Stimulated activated naive CD8-positive, alpha-beta T cell treated with anti-CD3 and anti-CD28 coated beads, Interleukin-15, Interleukin-2, amounts not matched to agents 100 ng/mL and 50 ng/mL, for 24 hours (primary cell): ENCODE measurements around the gene PLA2G1B.
A peak's percentile ranks its signal among the peaks of the same experiment; 100 is the strongest.

Source experiments
- H3K27ac Mint-ChIP-seq: one replicate; pipeline ENCODE4 v1.8.0; 2021; ENCODE audit warnings: mild to moderate bottlenecking, mixed read lengths
- H3K27me3 Mint-ChIP-seq: one replicate; pipeline ENCODE4 v1.8.0; 2021; ENCODE audit warnings: mixed read lengths
- H3K36me3 Mint-ChIP-seq: one replicate; pipeline ENCODE4 v1.8.0; 2021; ENCODE audit warnings: low read depth, mixed read lengths
- H3K4me1 Mint-ChIP-seq: one replicate; pipeline ENCODE4 v1.8.0; 2021; ENCODE audit warnings: low read depth, mixed read lengths
- H3K4me3 Mint-ChIP-seq: one replicate; pipeline ENCODE4 v1.8.0; 2021; ENCODE audit warnings: mild to moderate bottlenecking, mixed read lengths
- H3K9me3 Mint-ChIP-seq: one replicate; pipeline ENCODE4 v1.8.0; 2021; ENCODE audit warnings: mixed read lengths

The PLA2G1B gene

GRCh38 chr12:120317224-120318105, 10.1 kb downstream of the PLA2G1B start:
- Mint-ChIP-seq H3K4me3 (peak overlapping the region; percentile 90), H3K36me3 (no peaks in the 10 kb centered on the region), H3K27ac (peak overlapping the region; percentile 93), H3K27me3 (no peaks in the 10 kb centered on the region), H3K4me1 (peaks cover 15% of the 10 kb centered on the region), H3K9me3 (no peaks in the 10 kb centered on the region)

- no peaks in the 10 kb centered on the region for H3K27me3 Mint-ChIP-seq
These were observed 10.8 kb downstream of the PLA2G1B start for GRCh38 chr12:120316798-120317223.

GRCh38 chr12:120314220-120314619, 13.4 kb downstream of the PLA2G1B start:
- H3K4me3 Mint-ChIP-seq: no peak overlapping the region
- peaks cover 15% of the 10 kb centered on the region for H3K4me1 Mint-ChIP-seq
- no peaks in the 10 kb centered on the region for H3K27me3 Mint-ChIP-seq
- no peaks in the 10 kb centered on the region for H3K9me3 Mint-ChIP-seq
- H3K27ac Mint-ChIP-seq: no peak overlapping the region
- no peaks in the 10 kb centered on the region for H3K36me3 Mint-ChIP-seq

More at GRCh38 chr12:120316798-120317223, 10.8 kb downstream of the PLA2G1B start:
- Mint-ChIP-seq H3K27ac (peak overlapping the region; percentile 93), H3K36me3 (no peaks in the 10 kb centered on the region), H3K4me3 (peak overlapping the region; percentile 90), H3K4me1 (peaks cover 15% of the 10 kb centered on the region), H3K9me3 (no peaks in the 10 kb centered on the region)

GRCh38 chr12:120301962-120302815, 25.4 kb downstream of the PLA2G1B start, which contains the start of gene SIRT4:
Gene SIRT4 (plus strand): TSS chr12:120302321. CDS start chr12:120303562, 1,241 bp downstream.
- Mint-ChIP-seq H3K27me3 (no peaks in the 10 kb centered on the region), H3K36me3 (no peaks in the 10 kb centered on the region), H3K27ac (peak within 1 kb of the TSS; percentile 91), H3K9me3 (no peaks in the 10 kb centered on the region), H3K4me1 (peaks cover 9% of the 10 kb centered on the region), H3K4me3 (peak within 1 kb of the TSS; percentile 99)

GRCh38 chr12:120292661-120293531, 34.7 kb downstream of the PLA2G1B start, which contains the start of gene RNU4-1:
Gene RNU4-1 (minus strand): TSS chr12:120293237.
- Mint-ChIP-seq H3K27ac (no peak within 1 kb of the TSS), H3K9me3 (no peaks in the 10 kb centered on the region), H3K36me3 (no peaks in the 10 kb centered on the region), H3K4me3 (no peak within 1 kb of the TSS), H3K27me3 (no peaks in the 10 kb centered on the region), H3K4me1 (peaks cover 6% of the 10 kb centered on the region)

GRCh38 chr12:120292411-120292660, 35.2 kb downstream of the PLA2G1B start:
- peaks cover 6% of the 10 kb centered on the region for H3K4me1 Mint-ChIP-seq
- H3K36me3 Mint-ChIP-seq: no peaks in the 10 kb centered on the region
- H3K4me3 Mint-ChIP-seq: no peak overlapping the region
- no peaks in the 10 kb centered on the region for H3K9me3 Mint-ChIP-seq
- H3K27ac Mint-ChIP-seq: no peak overlapping the region
- H3K27me3 Mint-ChIP-seq: no peaks in the 10 kb centered on the region

GRCh38 chr12:120290609-120291305, 36.8 kb downstream of the PLA2G1B start:
- Mint-ChIP-seq H3K27me3 (no peaks in the 10 kb centered on the region), H3K9me3 (no peaks in the 10 kb centered on the region), H3K36me3 (no peaks in the 10 kb centered on the region), H3K4me3 (no peak overlapping the region), H3K4me1 (peaks cover 6% of the 10 kb centered on the region), H3K27ac (no peak overlapping the region)

GRCh38 chr12:120287491-120287890, 40.1 kb downstream of the PLA2G1B start:
- no peak overlapping the region for H3K27ac Mint-ChIP-seq
- H3K27me3 Mint-ChIP-seq: no peaks in the 10 kb centered on the region
- no peaks in the 10 kb centered on the region for H3K36me3 Mint-ChIP-seq
- H3K4me3 Mint-ChIP-seq: no peak overlapping the region
- H3K4me1 Mint-ChIP-seq: peaks cover 6% of the 10 kb centered on the region
- no peaks in the 10 kb centered on the region for H3K9me3 Mint-ChIP-seq

- no peaks in the 10 kb centered on the region for H3K9me3 Mint-ChIP-seq
- no peaks in the 10 kb centered on the region for H3K36me3 Mint-ChIP-seq
- H3K27me3 Mint-ChIP-seq: no peaks in the 10 kb centered on the region
- H3K27ac Mint-ChIP-seq: no peak overlapping the region
- H3K4me3 Mint-ChIP-seq: no peak overlapping the region
- peaks cover 6% of the 10 kb centered on the region for H3K4me1 Mint-ChIP-seq
These were observed 40.6 kb downstream of the PLA2G1B start for GRCh38 chr12:120286768-120287490.

- no peak overlapping the region for H3K4me3 Mint-ChIP-seq
- no peaks in the 10 kb centered on the region for H3K4me1 Mint-ChIP-seq
- H3K36me3 Mint-ChIP-seq: no peaks in the 10 kb centered on the region
- H3K27me3 Mint-ChIP-seq: no peaks in the 10 kb centered on the region
- no peak overlapping the region for H3K27ac Mint-ChIP-seq
- H3K9me3 Mint-ChIP-seq: no peaks in the 10 kb centered on the region
These were observed 43.2 kb downstream of the PLA2G1B start for GRCh38 chr12:120284381-120284780.

- Mint-ChIP-seq H3K36me3 (no peaks in the 10 kb centered on the region), H3K4me3 (no peak overlapping the region), H3K4me1 (no peaks in the 10 kb centered on the region), H3K27ac (no peak overlapping the region), H3K27me3 (no peaks in the 10 kb centered on the region), H3K9me3 (no peaks in the 10 kb centered on the region)
These were observed 44.3 kb downstream of the PLA2G1B start for GRCh38 chr12:120283318-120283717.

GRCh38 chr12:120278137-120279069, 49.2 kb downstream of the PLA2G1B start:
- Mint-ChIP-seq H3K27ac (no peak overlapping the region), H3K4me1 (no peaks in the 10 kb centered on the region), H3K9me3 (no peaks in the 10 kb centered on the region), H3K27me3 (no peaks in the 10 kb centered on the region), H3K4me3 (no peak overlapping the region), H3K36me3 (no peaks in the 10 kb centered on the region)

GRCh38 chr12:120276734-120277133, 50.8 kb downstream of the PLA2G1B start:
- H3K9me3 Mint-ChIP-seq: no peaks in the 10 kb centered on the region
- H3K27ac Mint-ChIP-seq: no peak overlapping the region
- H3K36me3 Mint-ChIP-seq: no peaks in the 10 kb centered on the region
- no peak overlapping the region for H3K4me3 Mint-ChIP-seq
- no peaks in the 10 kb centered on the region for H3K27me3 Mint-ChIP-seq
- H3K4me1 Mint-ChIP-seq: no peaks in the 10 kb centered on the region
